Left cardiac atrium (tissue), 4 donors: ENCODE results near the gene WNT7B. TPM values are rescaled to one million over a fixed set of nuclear protein-coding genes. Genes with fewer than 3 reads are reported as not detected.

Source experiments
- ATAC-seq, 2 donors: fragments of 200-7000 bp; cut with Tn5 transposase; one replicate each; pipeline ENCODE4 v1.9.1; 2020; ENCODE audit warnings: mild to moderate bottlenecking in 2 of 2, moderate library complexity in 2 of 2
- DNase-seq: peaks from one replicate; pipeline ENCODE4 v3.0.0-alpha.2; 2020
- intact Hi-C, 2 donors: fragments of 100-400 bp; cut with DNase I; formaldehyde crosslinking; loops; one replicate each; pipeline versions ENCODE4 v1.14.1 to v1.15.1; 2022 to 2023
- total RNA-seq, 2 donors: library from RNA; stranded (reverse); fragmentation: NEBNext Ultra II Directional; extraction: Animal tissue kit (Norgen Biotek cat#: 25700); gene quantifications; one replicate each; pipeline ENCODE4 v1.2.1, GENCODE V29; 2021
- donor health status: DM: no; HTN: yes; CAD: no.
- donor health status: DM: no; HTN: yes; CAD: no; lungs with severe emphysema.
- donor health status: DM: yes; HTN: yes; CAD: no.
- donor health status: Dilated cardiomyopathy.

WNT7B gene
- total RNA-seq, 2 donors from 2014 or later: not detected

DNA sequence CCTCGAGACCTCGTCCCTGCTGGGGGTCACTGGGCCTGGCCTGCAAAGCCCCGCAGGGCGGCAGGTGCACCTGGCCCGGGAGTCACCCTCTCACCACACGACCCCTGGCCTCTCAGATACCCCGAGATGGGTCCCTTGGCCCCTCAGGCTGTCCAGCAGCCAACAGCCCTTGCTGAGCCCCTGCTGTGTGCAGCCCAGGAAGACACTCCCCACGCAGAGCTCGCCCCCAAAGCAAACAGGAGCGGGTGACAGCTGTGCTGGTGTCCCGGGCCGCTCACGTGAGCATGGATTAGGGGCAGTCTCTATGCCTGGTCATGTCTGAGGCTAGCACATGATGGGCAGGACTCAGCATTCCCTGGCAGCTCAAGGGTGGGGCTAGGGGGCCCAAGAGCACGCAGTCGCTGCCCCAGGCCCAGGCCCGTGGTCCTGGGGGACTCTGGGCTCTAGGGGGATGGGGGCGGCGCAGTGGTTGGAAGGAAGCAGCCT, 31.3 kb downstream of the WNT7B start:
- ATAC-seq (no peak), DNase-seq (no peak)
- intact Hi-C loops: no loop called here

DNA sequence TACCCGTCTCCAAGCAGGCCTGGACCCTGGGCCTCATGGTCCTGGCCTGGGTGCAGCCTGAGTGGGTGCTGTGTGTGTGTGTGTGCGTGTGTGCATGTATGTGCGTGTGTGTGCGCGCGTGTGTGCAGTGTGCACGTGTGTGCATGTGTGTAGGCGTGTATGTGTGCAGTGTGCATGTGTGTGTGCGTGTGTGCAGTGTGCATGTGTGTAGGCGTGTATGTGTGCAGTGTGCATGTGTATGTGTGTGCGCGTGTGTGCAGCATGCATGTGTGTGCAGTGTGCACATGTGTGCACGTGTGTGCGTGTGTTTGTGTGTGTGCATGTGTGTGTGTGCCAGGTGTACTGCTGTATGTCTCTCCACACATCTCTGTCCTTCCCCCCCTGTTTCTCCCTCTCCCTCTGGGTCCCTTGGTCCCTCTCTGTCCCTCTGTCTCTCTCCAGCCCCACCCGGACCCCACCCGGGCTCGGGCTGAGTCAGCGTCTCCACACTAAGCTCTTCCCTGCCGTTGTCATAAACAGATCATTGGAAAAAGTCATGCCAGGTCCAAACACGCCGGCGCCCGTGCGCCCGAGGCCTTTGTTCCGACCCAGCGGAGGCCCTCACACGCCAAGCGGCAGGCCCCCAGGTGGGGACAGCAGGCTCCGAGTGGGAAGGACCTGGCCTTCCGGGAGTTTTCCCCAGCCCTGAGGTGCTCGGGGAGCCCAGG, 34.0 kb downstream of the WNT7B start:
- no peak for ATAC-seq
- DNase-seq: no peak
- intact Hi-C loops: no loop called here

DNA sequence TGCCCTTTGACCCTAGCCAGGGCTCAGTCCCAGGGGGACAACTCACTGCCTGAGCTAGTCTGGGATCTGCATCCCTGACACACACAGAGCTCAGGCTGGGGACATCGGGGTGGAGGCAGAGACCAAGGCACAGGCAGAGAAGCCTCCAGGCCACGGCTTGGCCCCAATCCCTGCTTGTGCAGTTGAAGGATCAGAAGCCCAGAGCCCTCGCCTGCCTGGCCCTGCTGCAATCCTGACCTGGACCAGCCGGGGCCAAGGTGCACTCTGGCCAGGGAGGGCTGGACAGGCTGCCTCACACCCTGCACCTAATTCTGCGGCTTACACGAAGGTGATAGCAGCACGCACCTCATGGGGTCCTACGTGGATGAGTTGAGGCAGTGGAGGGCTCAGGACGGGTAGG, 34.6 kb downstream of the WNT7B start:
- ATAC-seq (no peak), DNase-seq (no peak)
- intact Hi-C loops: no loop called here

DNA sequence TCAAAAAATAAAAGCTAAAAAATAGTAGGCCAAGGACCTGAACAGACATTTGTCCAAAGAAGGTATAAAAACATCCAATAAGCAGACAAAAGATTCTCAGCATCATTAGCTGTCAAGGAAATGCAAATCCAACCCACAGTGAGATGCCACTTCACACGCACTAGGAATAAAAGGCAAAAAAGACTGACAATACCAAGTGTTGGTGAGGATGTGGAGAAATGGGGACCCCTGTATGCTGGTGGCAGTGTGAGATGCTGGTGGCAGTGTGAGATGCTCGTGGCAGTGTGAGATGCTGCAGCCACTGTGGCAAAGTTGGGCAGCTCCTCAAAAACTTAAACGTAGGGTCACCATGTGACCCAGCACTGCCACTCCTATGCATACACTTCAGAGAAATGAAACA, 38.0 kb downstream of the WNT7B start:
- no peak for DNase-seq
- no peak for ATAC-seq
- intact Hi-C loops: no loop called here

DNA sequence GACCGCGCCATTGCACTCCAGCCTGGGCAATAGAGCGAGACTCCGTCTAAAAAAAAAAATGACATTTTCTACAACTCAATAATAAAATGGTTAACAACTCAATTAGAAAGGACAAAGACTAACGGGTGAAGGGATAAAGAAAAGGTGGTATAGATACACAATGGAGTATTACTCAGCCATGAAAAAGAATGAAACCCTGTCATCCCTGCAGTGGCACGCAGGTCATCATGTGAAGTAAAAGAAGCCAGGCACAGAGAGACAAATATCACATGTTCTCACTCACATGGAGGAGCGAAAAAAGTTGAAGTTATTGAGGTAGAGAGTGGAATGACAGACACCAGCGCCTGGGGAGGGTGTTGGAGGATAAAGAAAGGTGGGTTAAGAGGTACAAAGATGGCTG, 39.0 kb downstream of the WNT7B start:
- DNase-seq: no peak
- no peak for ATAC-seq
- intact Hi-C loops: no loop called here

DNA sequence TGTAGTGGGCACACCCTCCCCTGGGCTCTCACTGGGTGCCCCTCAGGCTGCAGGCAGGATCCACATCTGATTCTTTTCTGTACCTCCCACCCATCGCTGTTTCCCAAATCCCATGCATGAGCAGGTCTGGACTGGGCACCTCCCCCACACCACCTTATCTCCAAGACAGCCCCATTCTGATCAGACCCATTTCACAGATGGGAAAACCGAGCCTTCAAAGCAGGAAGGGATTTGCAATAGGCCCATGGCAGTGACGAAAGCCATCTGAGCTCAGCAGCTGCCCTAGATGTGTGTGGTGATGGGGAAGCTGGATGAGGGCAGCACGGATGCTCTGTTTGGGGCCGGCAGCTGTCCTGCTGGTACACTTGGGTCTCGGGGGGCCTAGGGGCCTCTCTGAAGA, 41.4 kb downstream of the WNT7B start:
- DNase-seq (no peak), ATAC-seq (no peak)
- intact Hi-C loops: no loop called here

DNA sequence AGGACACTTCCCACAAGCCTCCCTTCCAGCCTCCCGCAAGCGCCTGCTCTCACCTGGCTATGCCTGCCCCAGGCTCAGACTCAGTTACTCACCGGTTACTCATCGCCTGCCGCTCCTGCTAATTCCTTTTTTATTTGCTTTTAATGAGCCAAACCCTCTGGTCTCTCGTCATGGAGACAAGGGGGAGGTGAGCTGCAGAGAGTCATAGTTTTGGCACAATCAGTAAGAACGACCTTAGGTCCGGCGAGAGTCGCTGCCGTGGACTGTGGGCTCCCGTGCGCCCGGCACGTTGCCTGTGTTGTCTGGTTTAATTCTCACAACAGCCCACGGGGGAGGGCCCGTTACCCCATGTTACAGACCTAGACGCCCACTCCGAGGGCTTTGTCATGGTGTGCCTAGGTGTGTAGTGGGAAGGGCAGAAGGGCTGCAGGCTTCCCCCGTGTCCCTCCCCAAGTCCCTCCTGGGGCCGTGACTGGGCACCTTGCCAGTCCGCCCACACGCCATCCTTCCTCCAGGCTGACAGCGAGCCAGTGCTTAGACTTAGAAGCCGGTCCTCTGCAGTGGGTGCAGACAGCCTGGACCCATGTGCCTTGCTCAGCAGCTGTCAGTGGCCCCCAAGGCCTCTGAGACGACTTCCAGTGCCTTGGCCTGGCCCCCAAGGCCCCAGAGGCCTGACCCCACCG, 42.2 kb downstream of the WNT7B start:
- DNase-seq: no peak
- intact Hi-C loops: no loop called here
- peak; percentile 23 to 85 for ATAC-seq

DNA sequence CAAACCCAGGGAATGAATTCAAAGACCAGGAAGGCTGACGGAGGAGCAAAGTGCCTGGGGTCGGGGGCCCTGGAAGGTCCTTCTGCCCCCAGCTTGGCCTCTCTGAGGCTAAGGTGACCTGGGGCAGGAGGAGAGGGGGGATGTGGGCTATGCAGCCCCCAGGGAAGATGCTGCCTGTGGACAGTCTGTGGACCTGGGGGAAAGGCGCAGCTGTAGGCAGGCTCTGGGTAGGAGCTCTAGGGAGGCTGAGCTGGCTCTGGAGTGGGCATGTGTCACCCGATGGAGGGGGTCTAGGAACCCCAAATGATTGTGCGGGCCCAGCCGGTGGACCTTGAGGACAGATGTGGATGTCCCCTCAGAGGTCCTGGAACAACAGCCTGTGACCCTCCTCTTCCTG, 42.8 kb downstream of the WNT7B start:
- no peak for DNase-seq
- no peak for ATAC-seq
- intact Hi-C loops: no loop called here

DNA sequence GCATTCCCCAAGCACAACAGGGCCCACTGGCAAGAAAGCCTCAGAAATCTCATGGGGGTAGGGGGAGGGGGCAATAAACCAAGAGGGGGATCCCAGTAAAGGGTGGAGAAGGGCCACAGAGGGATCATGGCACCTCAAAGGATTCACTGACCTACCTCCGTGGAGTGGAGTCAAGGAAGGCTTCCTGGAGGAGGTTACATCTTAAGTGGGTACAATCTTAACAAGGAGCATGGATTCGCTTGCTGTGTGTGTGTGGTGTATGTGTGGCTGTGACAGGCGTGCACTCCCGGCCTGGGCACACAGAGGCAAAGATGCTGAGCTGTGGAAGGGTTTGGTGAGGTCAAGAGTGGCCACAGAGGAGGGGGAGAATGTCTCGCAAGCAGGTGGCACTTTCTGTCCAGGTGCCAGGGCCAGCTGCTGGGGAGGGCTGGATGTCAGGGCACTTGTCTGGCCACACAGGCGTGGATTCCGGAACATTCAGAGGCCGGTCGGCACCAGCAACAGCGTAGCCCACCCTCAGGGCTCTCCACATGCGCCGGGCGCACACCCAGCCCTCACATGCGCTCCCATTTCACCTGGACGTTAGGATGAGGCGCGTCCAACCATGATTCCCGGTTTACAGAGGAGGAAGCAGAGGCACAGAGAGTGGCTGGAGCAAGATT, 43.3 kb downstream of the WNT7B start:
- DNase-seq (no peak), ATAC-seq (no peak)
- intact Hi-C loops: no loop called here

DNA sequence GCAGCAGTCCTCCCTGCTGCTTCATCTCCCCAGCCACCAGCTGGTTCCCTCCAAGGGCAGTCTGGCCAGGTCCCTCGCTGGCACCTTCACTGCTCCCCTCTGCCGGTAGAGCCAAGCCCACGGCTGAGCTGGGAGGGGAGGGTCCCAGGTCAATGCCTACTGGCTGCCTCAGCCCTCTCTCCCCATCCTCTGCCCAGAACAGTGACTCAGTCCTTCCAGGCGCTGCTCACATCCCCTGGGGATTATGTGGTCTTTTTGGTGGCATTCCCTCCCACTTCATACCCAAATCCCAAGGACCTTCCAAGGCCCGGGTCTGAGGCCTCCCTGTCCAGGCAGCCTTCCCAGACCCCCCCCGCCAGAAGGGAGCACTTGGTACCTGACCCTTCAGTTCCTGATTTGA, 44.9 kb downstream of the WNT7B start:
- intact Hi-C loops: no loop called here
- no peak for DNase-seq
- ATAC-seq: no peak

DNA sequence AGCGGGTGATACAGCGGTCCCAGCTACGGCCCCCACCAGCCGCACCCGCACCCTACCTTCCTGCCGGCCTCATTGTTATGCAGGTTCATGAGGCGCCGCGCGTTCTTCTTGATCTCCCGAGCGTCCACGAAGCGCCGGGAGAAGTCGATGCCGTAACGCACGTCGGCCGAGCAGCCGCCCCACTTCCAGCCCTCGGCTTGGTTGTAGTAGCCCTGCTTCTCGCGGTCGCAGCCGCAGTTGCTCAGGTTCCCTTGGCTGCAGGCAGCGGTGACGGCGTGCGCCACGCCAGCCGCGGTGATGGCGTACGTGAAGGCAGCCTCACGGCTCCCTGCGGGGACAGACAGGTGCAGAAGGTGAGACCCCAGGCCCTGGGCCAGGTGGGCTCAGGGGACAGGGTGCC, 45.9 kb downstream of the WNT7B start:
- no peak for DNase-seq
- no peak for ATAC-seq
- intact Hi-C loops: no loop called here

DNA sequence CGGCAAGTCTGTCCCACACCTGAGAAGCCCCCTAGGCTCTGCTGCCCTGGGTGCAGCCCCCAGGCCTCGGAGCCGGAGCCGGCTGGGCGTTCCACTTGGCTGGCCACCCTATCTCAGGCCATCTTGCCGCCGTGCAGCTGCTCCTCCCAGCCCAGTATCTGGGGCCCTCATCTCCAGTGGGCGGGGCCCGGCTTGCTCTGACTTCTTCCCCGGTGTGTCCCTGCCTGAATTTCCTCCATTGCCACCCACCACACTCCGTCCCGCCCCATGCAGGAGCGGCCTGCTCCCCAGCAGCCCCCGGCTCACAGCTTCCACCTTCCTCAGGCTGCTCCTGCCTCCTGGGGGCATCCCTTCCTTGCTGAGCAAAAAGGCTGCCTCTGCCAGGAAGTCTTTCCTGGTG, 46.6 kb downstream of the WNT7B start:
- ATAC-seq (no peak), DNase-seq (no peak)
- intact Hi-C loops: no loop called here

DNA sequence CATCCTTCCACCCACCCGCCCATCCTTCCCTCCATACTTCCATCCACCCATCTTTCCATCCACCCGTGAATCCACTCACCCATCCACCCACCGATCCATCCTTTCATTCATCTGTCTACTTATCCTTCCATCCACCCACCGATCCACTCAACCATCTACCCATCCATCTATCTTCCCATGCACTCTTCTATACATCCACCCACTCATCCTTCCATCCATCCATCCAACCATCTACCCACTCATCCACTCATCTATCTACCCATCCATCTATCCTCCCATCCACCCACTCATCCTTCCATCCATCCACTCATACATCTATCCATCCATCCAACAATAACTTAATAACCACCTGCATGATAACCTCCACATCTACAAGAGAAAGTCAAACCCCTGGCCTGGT, 47.3 kb downstream of the WNT7B start:
- ATAC-seq (no peak), DNase-seq (no peak)
- intact Hi-C loops: no loop called here

DNA sequence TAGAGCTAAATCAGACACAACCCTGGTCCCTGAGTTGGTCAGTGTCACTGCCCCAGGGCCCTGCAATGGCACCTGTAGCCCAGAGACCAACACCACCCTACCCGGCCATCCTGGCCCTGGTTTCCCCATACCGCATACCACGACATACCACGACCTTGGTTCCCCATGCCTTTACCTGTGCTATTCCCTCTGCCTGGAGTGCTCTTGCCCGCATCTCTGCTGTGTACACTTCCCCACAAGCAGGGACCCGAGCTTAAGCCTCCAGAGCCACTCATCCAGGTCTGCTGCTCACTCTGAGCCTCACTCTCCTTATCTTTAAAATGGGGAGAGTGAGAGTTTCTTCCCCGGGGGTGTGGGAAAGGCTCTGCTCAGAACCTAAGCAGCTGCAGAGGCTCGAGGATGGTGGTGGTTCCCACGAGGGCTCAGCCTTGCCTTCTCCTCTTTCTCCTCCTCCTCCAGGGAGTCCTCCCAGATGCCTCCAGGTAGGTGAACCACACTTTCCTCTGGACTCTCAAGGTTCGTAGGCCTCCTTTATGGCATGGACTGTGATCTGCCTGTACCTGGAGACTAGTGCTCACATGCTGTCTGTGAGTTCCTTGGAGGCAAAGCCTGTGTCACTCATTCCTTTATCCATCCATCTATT, 48.1 kb downstream of the WNT7B start:
- no peak for ATAC-seq
- intact Hi-C loops: no loop called here
- DNase-seq: no peak

DNA sequence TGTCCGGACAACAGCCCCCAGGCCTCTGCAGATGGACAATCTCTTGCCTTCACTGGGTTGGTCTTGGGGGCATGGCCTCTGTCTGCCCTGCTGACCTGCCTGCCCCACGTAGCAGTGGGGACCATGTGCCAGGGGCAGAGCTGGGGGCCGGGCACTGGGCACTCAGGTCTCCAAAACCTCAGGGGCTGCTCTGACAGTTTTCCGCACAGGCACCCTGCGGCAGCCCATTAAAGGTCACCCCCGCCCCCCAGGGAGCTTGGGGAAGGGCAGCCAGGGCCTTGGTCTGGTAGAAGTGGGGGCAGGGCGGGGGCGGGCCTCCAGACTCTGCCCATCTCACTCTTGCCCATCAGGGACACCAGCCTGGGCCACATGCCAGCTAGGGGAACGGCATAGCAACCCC, 49.9 kb downstream of the WNT7B start:
- no peak for DNase-seq
- intact Hi-C loops: no loop called here
- ATAC-seq: no peak

DNA sequence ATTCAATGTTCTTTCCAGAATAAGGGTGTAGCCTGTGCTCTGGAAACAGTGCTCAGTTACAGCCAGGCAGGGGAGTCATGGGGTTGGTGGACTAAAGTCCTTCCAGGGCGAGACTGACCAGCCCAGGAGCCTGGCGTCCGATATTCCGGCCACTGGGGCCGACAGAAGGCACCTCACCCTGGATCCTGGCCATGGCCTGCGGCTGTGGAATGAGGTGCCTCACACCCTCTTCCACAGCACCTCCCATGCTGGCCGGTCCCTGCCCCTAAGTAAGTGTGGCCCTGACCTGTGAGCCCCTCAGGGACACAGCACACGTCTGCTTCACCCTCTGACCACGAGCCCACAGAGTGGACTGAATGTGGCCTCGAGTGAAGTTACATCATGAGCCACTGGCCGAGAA, 50.5 kb downstream of the WNT7B start:
- DNase-seq (peak; percentile 15), ATAC-seq (no peak)
- intact Hi-C loops: no loop called here

DNA sequence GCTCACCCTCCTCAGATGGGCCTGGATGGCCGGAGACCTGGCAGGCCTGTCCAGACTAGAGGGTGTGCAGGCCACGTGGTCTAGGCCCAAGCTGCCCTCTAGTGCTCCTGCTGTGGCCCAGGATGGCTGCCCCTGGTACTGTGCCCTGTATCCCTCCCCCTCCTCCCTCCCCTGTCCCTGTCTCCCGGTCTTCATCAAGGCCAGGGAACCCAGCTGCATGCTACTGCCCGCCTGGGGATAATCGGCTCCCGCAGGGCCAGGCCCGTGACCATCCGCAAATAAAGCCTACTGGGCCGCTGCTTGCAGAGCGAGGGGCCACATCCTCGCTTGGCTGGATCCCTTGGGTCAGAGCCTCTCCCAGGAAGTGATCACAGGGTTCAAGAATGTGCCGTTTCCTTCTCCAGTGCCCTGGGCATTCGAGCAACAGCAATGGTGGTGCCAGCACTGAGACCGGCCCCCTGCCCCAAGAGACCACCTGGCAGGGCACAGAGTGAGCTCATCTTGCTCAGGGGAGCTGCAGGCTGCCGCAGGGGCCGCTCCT, 51.1 kb downstream of the WNT7B start:
- DNase-seq: no peak
- intact Hi-C loops: no loop called here
- ATAC-seq: no peak

DNA sequence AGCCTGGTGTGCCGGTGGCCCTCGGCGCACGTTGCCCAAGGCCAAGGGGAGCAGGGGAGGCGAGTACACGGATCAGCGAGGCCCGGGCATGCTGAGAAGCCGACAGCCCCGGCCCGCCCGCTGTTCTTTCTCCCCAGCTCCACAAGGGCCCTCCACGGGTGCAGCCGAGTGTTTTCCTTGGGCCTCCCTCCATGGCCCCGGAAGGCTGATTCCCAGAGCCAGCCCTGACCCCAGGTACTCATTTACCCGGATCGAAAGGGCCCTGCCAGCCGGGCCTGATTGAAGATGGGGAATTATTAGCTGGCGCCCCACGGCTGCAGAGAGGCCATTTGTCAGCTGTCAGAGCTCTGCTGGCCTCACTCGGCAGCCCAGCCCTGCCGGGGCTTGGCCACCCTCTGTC, 53.1 kb downstream of the WNT7B start:
- intact Hi-C loops: no loop called here
- ATAC-seq (no peak), DNase-seq (no peak)

DNA sequence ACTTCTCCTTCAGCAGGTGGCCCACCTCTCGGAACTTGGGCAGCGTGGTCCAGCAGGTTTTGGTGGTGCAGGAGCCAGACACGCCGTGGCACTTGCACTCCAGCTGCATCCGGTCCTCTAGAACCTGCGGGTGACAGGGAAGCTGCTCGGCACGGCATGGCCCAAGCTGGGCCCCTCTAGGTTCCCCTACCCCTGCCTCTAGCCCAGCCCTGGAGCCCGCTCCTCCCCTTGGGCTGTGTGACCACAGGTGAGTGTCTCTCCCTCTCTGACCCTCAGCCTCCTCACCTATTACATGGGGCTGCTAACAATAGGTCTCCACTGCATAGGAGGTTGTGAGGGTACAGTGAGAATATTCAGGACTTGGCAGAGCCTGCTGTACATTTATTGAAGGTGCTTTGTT, 53.8 kb downstream of the WNT7B start:
- no peak for ATAC-seq
- intact Hi-C loops: no loop called here
- DNase-seq: no peak

DNA sequence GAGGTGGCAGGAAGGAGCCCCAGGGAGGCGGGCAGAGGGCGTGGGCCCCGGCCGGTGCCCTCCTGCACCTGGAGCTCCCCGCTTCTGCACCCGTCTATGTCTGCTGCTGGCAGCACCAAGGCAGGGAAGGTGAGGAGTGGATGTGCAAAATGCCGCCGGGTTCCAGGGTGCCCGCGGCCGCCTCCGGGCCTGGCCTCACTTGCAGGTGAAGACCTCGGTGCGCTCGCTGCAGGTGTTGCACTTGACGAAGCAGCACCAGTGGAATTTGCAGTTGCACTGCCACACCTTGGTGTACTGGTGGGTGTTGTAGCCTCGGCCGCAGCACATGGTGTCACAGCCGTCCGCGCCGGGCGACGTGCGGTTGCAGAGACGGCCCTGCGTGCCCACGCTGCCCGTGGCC, 54.3 kb downstream of the WNT7B start:
- ATAC-seq: no peak
- DNase-seq: no peak
- intact Hi-C loops: no loop called here
